ENCODE results near the gene DYNC1H1.
"Not testable (repeated sequence)": the region's sequence is repeated elsewhere in the genome, so short reads cannot be mapped to it uniquely, and the experiment has no call there.

The DYNC1H1 gene

GRCh38 chr14:102074415-102074964, 110.1 kb downstream of the DYNC1H1 start:
- no peak for DNase-seq

GRCh38 chr14:102075155-102075554, 110.8 kb downstream of the DYNC1H1 start:
- no peak for DNase-seq

GRCh38 chr14:102077382-102077709, 113.0 kb downstream of the DYNC1H1 start:
- no peak for DNase-seq

GRCh38 chr14:102078361-102078791, 114.0 kb downstream of the DYNC1H1 start:
- DNase-seq = not testable (repeated sequence)

- no peak for DNase-seq
Measured at GRCh38 chr14:102078831-102079699, 114.7 kb downstream of the DYNC1H1 start.

GRCh38 chr14:102079700-102079979, 115.3 kb downstream of the DYNC1H1 start:
- no peak for DNase-seq

GRCh38 chr14:102080183-102081080, 116.1 kb downstream of the DYNC1H1 start:
- no peak for DNase-seq

GRCh38 chr14:102081231-102082080, 117.1 kb downstream of the DYNC1H1 start:
- no peak for DNase-seq

GRCh38 chr14:102084522-102084921, 120.1 kb downstream of the DYNC1H1 start:
- not testable (repeated sequence) for DNase-seq

GRCh38 chr14:102084931-102085330, 120.6 kb downstream of the DYNC1H1 start:
- DNase-seq = no peak

GRCh38 chr14:102085488-102085887, 121.1 kb downstream of the DYNC1H1 start:
- DNase-seq = peak; percentile 40

- peak; percentile 44 for DNase-seq
Measured at GRCh38 chr14:102085948-102086708, 121.8 kb downstream of the DYNC1H1 start.

GRCh38 chr14:102086709-102086971, 122.3 kb downstream of the DYNC1H1 start:
- DNase-seq = no peak

GRCh38 chr14:102086972-102087761, 122.8 kb downstream of the DYNC1H1 start, which contains the start of gene HSP90AA1:
HSP90AA1 (minus strand) TSS chr14:102087044; CDS start chr14:102086378, 666 bp downstream.
- peak; percentile 96 for DNase-seq

- no peak for DNase-seq
Measured at GRCh38 chr14:102087762-102088011, 123.3 kb downstream of the DYNC1H1 start.

- DNase-seq = no peak
Measured at GRCh38 chr14:102088012-102088792, 123.8 kb downstream of the DYNC1H1 start.

- no peak for DNase-seq
Measured at GRCh38 chr14:102089621-102090343, 125.4 kb downstream of the DYNC1H1 start.

GRCh38 chr14:102090713-102091112, 126.3 kb downstream of the DYNC1H1 start:
- no peak for DNase-seq

GRCh38 chr14:102092806-102093205, 128.4 kb downstream of the DYNC1H1 start:
- no peak for DNase-seq

GRCh38 chr14:102094101-102094500, 129.7 kb downstream of the DYNC1H1 start:
- no peak for DNase-seq
